ENCODE data around the gene SACM1L. TPM values are rescaled to one million over a fixed set of nuclear protein-coding genes. Genes with fewer than 3 reads are reported as not detected.

SACM1L gene
- total and polyA plus RNA-seq, 2 of the 8 experiments (the other 6 are each of a cell fraction or from before 2014, with no cell fraction given), result 20.1 to 61.0 TPM

GRCh38 chr3:45774581-45775521, 85.7 kb downstream of the SACM1L start:
- TF ChIP-seq NRF1 (IDR thresholded peaks at IDR 0.05; ENCODE audit: low read depth, low read length) (no peak), BACH1 (IDR thresholded peaks at IDR 0.05; ENCODE audit: low read length) (no peak), KDM1A (IDR thresholded peaks at IDR 0.05; ENCODE audit: borderline replicate concordance, low read length) (no peak), ATF2 (IDR thresholded peaks at IDR 0.05; ENCODE audit: low read length) (no peak), NANOG (IDR thresholded peaks at IDR 0.05; ENCODE audit: insufficient read depth, low read depth, low read length, poor library complexity, severe bottlenecking) (no peak), JUN (IDR thresholded peaks at IDR 0.05; ENCODE audit: low read depth, low read length) (no peak), CHD1 (IDR thresholded peaks at IDR 0.05; ENCODE audit: low read depth, low read length) (no peak), PHF8 (conservative IDR thresholded peaks at IDR 0.05; ENCODE audit: low read depth, low read length) (no peak)
- TF ChIP-seq, protein P1, sequence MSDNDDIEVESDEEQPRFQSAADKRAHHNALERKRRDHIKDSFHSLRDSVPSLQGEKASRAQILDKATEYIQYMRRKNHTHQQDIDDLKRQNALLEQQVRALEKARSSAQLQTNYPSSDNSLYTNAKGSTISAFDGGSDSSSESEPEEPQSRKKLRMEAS (IDR thresholded peaks at IDR 0.05), result no peak
- no peak overlapping the region for H2BK5ac ChIP-seq (ENCODE audit: low read depth, low read length)
- no peak overlapping the region for H4K8ac ChIP-seq (ENCODE audit: extremely low read depth, insufficient read depth, low read length)
- no peak overlapping the region for H3K14ac ChIP-seq (ENCODE audit: insufficient read length)
- H3K27me3 ChIP-seq (replicated peaks in 1 of 4; ENCODE audit: control insufficient read depth in 3 of 4, extremely low read depth in 1 of 4, insufficient read depth in 3 of 4, low read length in 3 of 4), result no peaks in the 10 kb centered on the region
- DNase-seq (ENCODE audit: low read depth in 1 of 2, low spot score in 2 of 2), result no peak
- H4K5ac ChIP-seq (ENCODE audit: insufficient read length, low read depth, low read length), result no peak overlapping the region
- no peaks in the 10 kb centered on the region for H3K36me3 ChIP-seq (ENCODE audit: control insufficient read depth in 2 of 4, insufficient read depth in 4 of 4, low read length in 3 of 4)
- H3K9me3 ChIP-seq (ENCODE audit: insufficient read depth in 2 of 2, low read depth in 1 of 2, low read length in 1 of 2), result no peaks in the 10 kb centered on the region
- no peak overlapping the region for H2BK15ac ChIP-seq (ENCODE audit: low read length)
- no peak overlapping the region for H2AK5ac ChIP-seq (ENCODE audit: low read depth, low read length)
- H2BK20ac ChIP-seq (ENCODE audit: low read length), result no peak overlapping the region
- 90% methylated on average over 8 of the region's 8 CpGs; no CpG with 5 or more reads in 1 of the 2 experiments for WGBS, 2 experiments (ENCODE audit: extremely low coverage in 1 of 2, insufficient coverage in 1 of 2, insufficient read length in 1 of 2, insufficient replicate concordance in 2 of 2, low coverage in 1 of 2, low lambda C conversion rate in 2 of 2, missing lambda C conversion rate in 1 of 2)
- no peak overlapping the region for H3K4me2 ChIP-seq (ENCODE audit: insufficient read depth in 1 of 2, low read depth in 2 of 2, low read length in 2 of 2)
- no peak overlapping the region for H2AFZ ChIP-seq (ENCODE audit: low read length)
- H3K79me1 ChIP-seq (ENCODE audit: low read depth, low read length), result no peaks in the 10 kb centered on the region
- H3K4me3 ChIP-seq (ENCODE audit: extremely low read depth in 1 of 4, insufficient read depth in 2 of 4, low read depth in 3 of 4, low read length in 4 of 4), result no peak overlapping the region
- no peak overlapping the region for H3K4ac ChIP-seq (replicated peaks; ENCODE audit: insufficient read length, low read depth, low read length)
- no peak overlapping the region; the same call in 1 of the 2 replicates for H2BK12ac ChIP-seq (ENCODE audit: low read depth, low read length)
- no peak overlapping the region for H3K9ac ChIP-seq (replicated peaks in 1 of 4; ENCODE audit: extremely low read depth in 1 of 4, low read depth in 3 of 4, low read length in 3 of 4)
- H2BK120ac ChIP-seq (replicated peaks; ENCODE audit: low read depth, low read length), result no peak overlapping the region
- no peak overlapping the region for H3K56ac ChIP-seq (replicated peaks; ENCODE audit: insufficient read length, low read depth, low read length)
- no peaks in the 10 kb centered on the region; a peak in 1 of 7 replicates for H3K4me1 ChIP-seq (replicated peaks in 1 of 4; ENCODE audit: control insufficient read depth in 3 of 4, insufficient read depth in 4 of 4, low read length in 3 of 4)
- no peaks in the 10 kb centered on the region for H3K79me2 ChIP-seq (ENCODE audit: control insufficient read depth in 1 of 2, insufficient read depth in 2 of 2, low read length in 2 of 2)
- FAIRE-seq, result no peak
- no peak overlapping the region for H3K23ac ChIP-seq (ENCODE audit: insufficient read length)
- no peak overlapping the region for H3K27ac ChIP-seq (ENCODE audit: low read depth, low read length)
- H4K20me1 ChIP-seq (replicated peaks in 1 of 2; ENCODE audit: control insufficient read depth in 1 of 2, insufficient read depth in 2 of 2, low read length in 2 of 2), result no peaks in the 10 kb centered on the region
- H4K91ac ChIP-seq (replicated peaks; ENCODE audit: insufficient read length, low read length), result no peak overlapping the region
- no peaks in the 10 kb centered on the region; the same call in 1 of the 2 replicates for H3K23me2 ChIP-seq (ENCODE audit: low read depth, low read length)
- ChIA-PET POLR2A (ENCODE audit: partially characterized antibody) (no interaction called here), CTCF (ENCODE audit: partially characterized antibody) (interaction anchor here (1.1 to 7.1 kb wide), 6 partner anchors 13 to 234 kb away, joined by 3 to 64 read pairs (median 3); no protein-coding TSS in a partner anchor)
- no peak overlapping the region for H3K18ac ChIP-seq (ENCODE audit: extremely low read depth, low read length)

Measured in H1 (cell line).